Prostate gland (tissue), 2 donors: ENCODE measurements around the gene MCM6. TPM values are rescaled to one million over a fixed set of nuclear protein-coding genes. Genes with fewer than 3 reads are reported as not detected.

ENCODE experiments used
- DNase-seq: peaks from one replicate; pipeline ENCODE4 v3.0.0-alpha.2; 2019; ENCODE audit warnings: low spot score
- H3K27ac ChIP-seq, 2 donors: fragments of 200-600 bp; sonication (generic); 2 replicates each; pipeline ENCODE4 v1.5.1; 2017 to 2019
- H3K27me3 ChIP-seq: fragments of 200-600 bp; sonication (generic); replicated peaks from 2 replicates; pipeline ENCODE4 v1.5.1; 2019; ENCODE audit not compliant: insufficient read depth
- H3K36me3 ChIP-seq, 2 donors: fragments of 200-600 bp; sonication (generic); 1 replicate in 1 of 2; 2 replicates in 1 of 2; pipeline versions ENCODE4 v1.5.1 to v1.8.1; 2017 to 2019
- H3K4me1 ChIP-seq: fragments of 200-600 bp; sonication (generic); replicated peaks from 2 replicates; pipeline ENCODE4 v1.5.1; 2019
- H3K4me3 ChIP-seq, 2 donors: fragments of 200-600 bp; sonication (generic); 2 replicates each; pipeline ENCODE4 v1.5.1; 2017 to 2019
- H3K9me3 ChIP-seq: fragments of 200-600 bp; sonication (generic); 2 replicates; pipeline ENCODE4 v1.5.1; 2017
- CTCF ChIP-seq, 4 experiments: fragments of 200-600 bp in 2 of 4; fragments of 450-650 bp in 2 of 4; sonication (generic) in 2 of 4; IDR thresholded peaks; 1 replicate in 3 of 4; 2 replicates in 1 of 4; pipeline ENCODE4 v1.5.1; 2016 to 2019; ENCODE audit warnings: antibody characterized with exemption in 4 of 4, mild to moderate bottlenecking in 2 of 4, moderate library complexity in 2 of 4
- POLR2A ChIP-seq: fragments of 450-650 bp; IDR thresholded peaks from one replicate; pipeline ENCODE4 v1.6.1; 2016; ENCODE audit warnings: antibody characterized with exemption, mild to moderate bottlenecking
- POLR2AphosphoS5 ChIP-seq: sonication (generic); formaldehyde crosslinking; IDR thresholded peaks from one replicate; pipeline ENCODE4 v1.6.1; 2017; ENCODE audit warnings: antibody characterized with exemption
- WGBS: methylation state at CpG from one replicate; pipeline ENCODE4 v1.1.5; 2018; 5-methylcytosine and 5-hydroxymethylcytosine counted together
- intact Hi-C: fragments of 100-400 bp; cut with DNase I; formaldehyde crosslinking; loops from one replicate; pipeline ENCODE4 v1.14.2; 2022
- total RNA-seq, 2 donors: library from RNA; depleted of rRNA; stranded (reverse); fragments of >200 nt; gene quantifications; one replicate each; pipeline ENCODE4 v1.1.0, GENCODE V29; 2016

Gene MCM6
- total RNA-seq, 2 donors from 2014 or later: 6.8 to 19.8 TPM

DNA sequence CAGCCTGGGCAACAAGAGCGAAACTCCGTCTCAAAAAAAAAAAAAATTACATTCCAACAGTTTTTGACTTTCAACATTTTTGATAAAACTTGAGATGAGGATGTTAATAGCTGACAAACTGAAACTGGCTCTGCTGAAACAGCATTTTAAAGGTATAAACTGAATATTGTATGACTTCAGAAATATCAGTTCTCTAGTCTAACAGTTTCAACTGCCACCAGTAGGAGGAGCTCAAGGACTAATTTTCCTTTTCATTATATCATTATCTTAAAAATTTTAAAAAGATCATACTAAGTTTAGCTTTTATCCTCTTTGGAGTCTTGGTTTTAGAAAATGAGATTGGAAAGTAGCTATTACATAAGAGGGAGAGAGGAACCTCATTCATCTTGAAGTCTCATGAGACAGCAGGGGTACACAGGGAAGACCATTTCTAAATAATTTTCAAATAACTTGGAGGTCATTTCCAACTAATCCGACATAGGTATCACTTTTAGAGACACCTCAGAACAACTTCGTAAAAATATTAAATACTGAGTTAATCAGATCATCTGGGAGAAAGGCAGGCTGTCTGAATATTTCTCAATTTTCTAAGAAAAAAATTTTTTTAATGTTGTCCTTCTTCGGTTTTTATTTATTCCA, 37.6 kb upstream of the MCM6 start:
- no peak overlapping the region for H3K27ac ChIP-seq
- DNase-seq: no peak
- no peaks in the 10 kb centered on the region for H3K9me3 ChIP-seq
- intact Hi-C loops: loop anchor here (2.0 kb wide), 2 partner anchors 465 to 471 kb away; no protein-coding TSS in a partner anchor
- H3K27me3 ChIP-seq: no peaks in the 10 kb centered on the region
- H3K4me3 ChIP-seq: no peak overlapping the region
- TF ChIP-seq CTCF (IDR thresholded peaks at IDR 0.05) (peak; percentile 34 to 72 (median 68)), POLR2A (no peak)
- H3K36me3 ChIP-seq: no peaks in the 10 kb centered on the region
- no peaks in the 10 kb centered on the region for H3K4me1 ChIP-seq
- 82% methylated on average over 5 of the region's 5 CpGs for WGBS

DNA sequence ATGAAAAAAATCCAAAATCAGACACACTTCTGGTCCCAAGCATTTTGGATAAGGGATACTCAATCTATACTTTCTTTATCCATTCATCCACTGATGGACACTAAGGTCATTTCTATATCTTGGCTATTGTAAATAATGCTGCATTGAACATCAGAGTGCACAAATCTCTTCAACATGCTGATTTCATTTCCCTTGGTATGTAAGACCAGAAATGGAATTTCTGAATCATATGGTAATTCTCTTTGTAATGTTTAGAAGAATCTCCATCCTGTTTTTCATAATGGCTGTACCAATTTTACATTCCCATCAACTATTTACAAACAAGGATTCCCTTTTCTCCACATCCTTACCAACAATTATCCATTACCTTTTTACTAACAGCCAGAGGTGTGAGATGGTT, 33.7 kb upstream of the MCM6 start:
- TF ChIP-seq POLR2A: no peak
- TF ChIP-seq CTCF (IDR thresholded peaks at IDR 0.05): no peak
- TF ChIP-seq POLR2AphosphoS5: no peak

GRCh38 chr2:135905679-135906078, 29.4 kb upstream of the MCM6 start:
- Histone ChIP-seq H3K4me1 (no peaks in the 10 kb centered on the region), H3K4me3 (no peak overlapping the region), H3K36me3 (no peaks in the 10 kb centered on the region), H3K9me3 (no peaks in the 10 kb centered on the region), H3K27me3 (no peaks in the 10 kb centered on the region), H3K27ac (no peak overlapping the region)
- no peak for DNase-seq
- intact Hi-C loops: no loop called here
- TF ChIP-seq POLR2A (no peak), CTCF (IDR thresholded peaks at IDR 0.05) (no peak), POLR2AphosphoS5 (no peak)

More for the DNA sequence above, 33.7 kb upstream of the MCM6 start:
- no peak for DNase-seq
- Histone ChIP-seq H3K27me3 (no peaks in the 10 kb centered on the region), H3K4me3 (no peak overlapping the region), H3K36me3 (no peaks in the 10 kb centered on the region), H3K27ac (no peak overlapping the region), H3K4me1 (no peaks in the 10 kb centered on the region), H3K9me3 (no peaks in the 10 kb centered on the region)
- intact Hi-C loops: no loop called here

DNA sequence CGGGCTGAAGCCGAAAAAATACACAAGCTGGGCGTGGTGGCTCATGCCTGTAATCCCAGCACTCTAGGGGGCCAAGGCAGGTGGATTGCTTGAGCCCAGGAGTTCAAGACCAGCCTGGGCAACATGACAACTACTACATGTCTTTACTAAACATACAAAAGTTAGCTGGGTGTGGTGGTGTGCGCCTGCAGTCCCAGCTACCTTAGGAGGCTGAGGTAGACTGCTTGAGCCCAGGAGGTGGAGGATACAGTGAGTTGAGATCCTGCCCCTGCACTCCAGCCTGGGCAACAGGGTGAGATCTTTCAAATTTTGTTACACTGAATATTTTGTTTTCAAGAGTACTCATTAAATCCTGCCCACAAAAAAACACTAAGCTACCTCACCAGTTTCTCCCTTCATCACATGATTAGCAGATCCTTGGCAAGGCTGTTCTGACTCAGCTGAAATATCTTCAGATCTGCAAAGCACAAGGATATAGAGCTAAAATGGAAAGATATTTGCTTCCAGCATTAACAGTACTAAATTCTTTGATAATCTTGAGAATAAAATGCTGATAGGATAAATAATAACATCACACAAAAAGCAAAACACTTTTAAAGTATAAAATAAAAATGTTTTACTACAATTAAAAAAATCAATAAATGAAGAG, 28.2 kb upstream of the MCM6 start:
- DNase-seq: no peak
- H3K27ac ChIP-seq: no peak overlapping the region
- no peaks in the 10 kb centered on the region for H3K36me3 ChIP-seq
- TF ChIP-seq POLR2AphosphoS5: no peak
- no peak for TF ChIP-seq POLR2A
- no peak for TF ChIP-seq CTCF (IDR thresholded peaks at IDR 0.05)
- 92% methylated on average over 4 of the region's 4 CpGs for WGBS
- no peaks in the 10 kb centered on the region for H3K4me1 ChIP-seq
- H3K27me3 ChIP-seq: no peaks in the 10 kb centered on the region
- H3K9me3 ChIP-seq: no peaks in the 10 kb centered on the region
- intact Hi-C loops: no loop called here
- no peak overlapping the region for H3K4me3 ChIP-seq

DNA sequence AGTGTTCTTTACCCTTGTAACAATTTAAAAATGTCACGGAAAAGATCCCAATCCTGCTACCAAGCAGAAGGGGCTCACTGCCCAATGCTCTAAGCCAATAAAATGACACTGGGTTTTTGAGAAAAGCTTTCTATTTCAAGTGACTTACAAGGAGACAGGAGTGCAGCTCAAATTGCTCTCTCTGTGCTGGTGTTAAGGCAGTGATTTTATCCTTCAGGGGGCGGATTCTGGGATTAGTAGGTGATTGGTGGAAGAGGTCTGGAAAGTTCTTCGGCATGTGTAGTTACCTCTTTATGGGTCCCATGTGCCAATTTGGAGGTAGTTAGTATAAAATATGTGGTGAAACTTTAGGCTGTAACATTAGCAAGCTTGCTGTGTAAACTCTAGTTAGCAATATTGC, 27.4 kb upstream of the MCM6 start:
- Histone ChIP-seq H3K4me1 (no peaks in the 10 kb centered on the region), H3K9me3 (no peaks in the 10 kb centered on the region), H3K36me3 (no peaks in the 10 kb centered on the region), H3K4me3 (no peak overlapping the region), H3K27me3 (no peaks in the 10 kb centered on the region), H3K27ac (no peak overlapping the region)
- TF ChIP-seq POLR2A (no peak), CTCF (IDR thresholded peaks at IDR 0.05) (no peak), POLR2AphosphoS5 (no peak)
- 67% methylated on average over 3 of the region's 3 CpGs for WGBS
- intact Hi-C loops: no loop called here
- DNase-seq: no peak
